ENCODE data around the gene MYMX. TPM values are rescaled to one million over a fixed set of nuclear protein-coding genes. Genes with fewer than 3 reads are reported as not detected.

The MYMX gene
- total and polyA plus RNA-seq, 4 donors: 0.22 TPM; not detected in 3

DNA sequence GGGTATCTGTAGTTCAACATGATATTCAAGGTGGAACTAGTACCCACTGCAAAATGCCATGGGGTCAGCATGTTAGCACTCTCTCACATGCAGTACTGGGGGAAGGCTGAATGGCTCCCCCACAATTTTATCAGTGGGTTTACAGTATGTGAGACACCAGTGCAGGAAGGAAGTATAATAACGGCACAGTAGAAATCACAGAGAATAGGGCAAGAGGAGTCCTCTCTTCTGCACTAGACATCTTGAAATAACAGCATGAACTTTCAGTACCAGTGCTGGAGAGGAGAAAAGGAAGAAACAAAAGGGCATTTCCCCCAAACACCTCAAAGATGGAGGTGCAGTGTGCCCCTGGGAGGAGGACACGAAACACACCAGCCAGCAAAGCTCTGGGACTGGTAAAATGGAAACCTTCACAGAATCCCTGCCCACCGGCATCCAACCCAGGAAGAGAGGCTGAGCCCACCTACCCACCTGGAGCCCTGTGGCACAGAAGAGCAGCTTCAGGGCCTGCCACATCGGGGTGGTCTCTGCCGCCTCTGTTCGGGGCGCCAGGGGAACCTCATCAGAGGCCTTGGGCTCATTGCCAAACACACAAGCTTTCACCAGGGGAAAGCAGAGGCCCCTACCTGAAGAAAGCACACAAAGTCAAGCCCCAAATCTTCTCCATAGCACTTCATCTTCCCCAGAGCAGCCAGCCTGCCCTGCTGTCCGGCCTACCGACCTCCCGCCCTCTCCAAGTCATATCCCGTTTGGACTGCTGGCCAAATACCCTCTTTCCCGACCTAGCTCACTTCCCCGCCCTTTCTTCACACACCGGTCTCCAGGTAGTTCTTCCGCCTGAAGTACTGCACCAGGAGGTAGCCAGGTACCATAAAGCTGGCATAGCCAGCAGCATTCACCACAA is 39.4 kb downstream of the MYMX start:
- Histone ChIP-seq H3K4me1 (ENCODE audit: control insufficient read depth, insufficient read depth, low read length) (peaks cover 39% of the 10 kb centered on the region), H3K9me3 (ENCODE audit: control insufficient read depth, insufficient read depth, low read length) (no peaks in the 10 kb centered on the region), H3K36me3 (ENCODE audit: control insufficient read depth, insufficient read depth, low read length) (peaks cover 70% of the 10 kb centered on the region), H3K27me3 (ENCODE audit: control insufficient read depth, insufficient read depth, low read length) (no peaks in the 10 kb centered on the region), H3K4me3 (ENCODE audit: low read depth, low read length) (peak overlapping the region; percentile 79), H3K27ac (ENCODE audit: low read depth, low read length) (peak overlapping the region; percentile 96)
- WGBS (ENCODE audit: insufficient coverage): 13% methylated on average over 14 of the region's 15 CpGs
- no peak for DNase-seq (ENCODE audit: low read depth in 4 of 6, low spot score in 6 of 6)

DNA sequence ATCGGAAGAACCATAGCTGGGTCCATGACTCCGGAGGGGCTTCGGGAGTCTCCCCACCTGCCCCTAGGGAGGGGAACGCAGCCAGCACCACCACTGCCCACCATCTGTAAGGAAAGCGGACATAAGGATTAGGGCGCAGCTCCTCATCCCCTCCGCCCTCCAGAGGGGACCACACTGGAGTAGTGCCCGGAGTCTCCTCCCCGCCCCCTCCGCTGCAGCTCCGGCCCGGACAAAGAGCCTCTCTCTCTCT is 40.0 kb downstream of the MYMX start:
- H3K9me3 ChIP-seq (ENCODE audit: control insufficient read depth, insufficient read depth, low read length): no peaks in the 10 kb centered on the region
- no peak for DNase-seq (ENCODE audit: low read depth in 4 of 6, low spot score in 6 of 6)
- H3K4me1 ChIP-seq (ENCODE audit: control insufficient read depth, insufficient read depth, low read length): peaks cover 39% of the 10 kb centered on the region
- peak overlapping the region; percentile 96 for H3K27ac ChIP-seq (ENCODE audit: low read depth, low read length)
- H3K4me3 ChIP-seq (ENCODE audit: low read depth, low read length): peak overlapping the region; percentile 79
- H3K27me3 ChIP-seq (ENCODE audit: control insufficient read depth, insufficient read depth, low read length): no peaks in the 10 kb centered on the region
- WGBS (ENCODE audit: insufficient coverage): 0% methylated on average over 12 of the region's 12 CpGs
- H3K36me3 ChIP-seq (ENCODE audit: control insufficient read depth, insufficient read depth, low read length): peaks cover 72% of the 10 kb centered on the region

DNA sequence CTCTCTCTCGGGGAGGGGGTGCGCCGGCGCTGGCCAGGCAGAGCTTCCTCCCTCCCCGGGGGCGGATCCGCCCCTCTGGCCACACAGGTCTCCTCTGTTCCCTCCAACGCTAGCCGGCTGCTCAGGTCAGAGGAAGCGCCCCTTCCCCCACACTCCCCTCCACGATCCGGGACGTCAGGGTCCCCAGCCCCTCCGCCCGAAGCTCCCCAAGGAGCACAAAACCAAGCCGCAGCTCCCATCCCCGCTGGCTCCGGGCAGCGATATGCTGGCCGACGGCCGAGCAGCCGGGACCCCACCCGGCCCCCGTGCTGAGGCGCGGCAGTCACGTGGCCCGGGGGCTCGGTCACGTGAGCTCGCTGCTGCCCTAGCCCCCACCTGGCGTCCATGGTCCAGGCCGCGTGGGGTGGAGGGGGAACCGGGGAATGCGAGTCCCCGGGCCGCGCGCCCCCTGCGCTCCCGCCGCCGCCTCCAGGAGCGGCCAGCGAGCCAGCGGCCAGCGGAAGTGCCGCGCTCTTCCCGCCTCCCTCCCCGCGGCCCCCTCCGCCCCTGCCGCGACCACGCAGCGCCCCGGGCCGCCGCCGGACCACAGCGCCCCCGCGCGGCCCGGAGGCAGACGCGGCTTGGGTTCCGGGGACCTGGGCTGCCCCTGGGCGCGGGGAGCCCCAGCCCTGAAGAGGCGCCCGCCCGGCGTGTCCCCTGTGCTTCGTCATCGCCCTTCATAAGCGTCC is 40.5 kb downstream of the MYMX start, which contains the start of gene SLC35B2:
Gene SLC35B2, minus strand, starts transcription at position 504 of the 728 bp plus-strand sequence. Its CDS starts 118 bp downstream, at position 386.
- Histone ChIP-seq H3K27ac (ENCODE audit: low read depth, low read length) (peak within 1 kb of the TSS; percentile 96), H3K27me3 (ENCODE audit: control insufficient read depth, insufficient read depth, low read length) (no peaks in the 10 kb centered on the region), H3K4me1 (ENCODE audit: control insufficient read depth, insufficient read depth, low read length) (peaks cover 40% of the 10 kb centered on the region), H3K4me3 (ENCODE audit: low read depth, low read length) (peak within 1 kb of the TSS; percentile 79), H3K9me3 (ENCODE audit: control insufficient read depth, insufficient read depth, low read length) (no peaks in the 10 kb centered on the region), H3K36me3 (ENCODE audit: control insufficient read depth, insufficient read depth, low read length) (peaks cover 68% of the 10 kb centered on the region)
- DNase-seq (ENCODE audit: low read depth in 4 of 6, low spot score in 6 of 6): peak in 5 of 6 donors; percentile 70 to 94 (median 77)
- WGBS (ENCODE audit: insufficient coverage): under 1% methylated on average over 80 of the region's 80 CpGs

DNA sequence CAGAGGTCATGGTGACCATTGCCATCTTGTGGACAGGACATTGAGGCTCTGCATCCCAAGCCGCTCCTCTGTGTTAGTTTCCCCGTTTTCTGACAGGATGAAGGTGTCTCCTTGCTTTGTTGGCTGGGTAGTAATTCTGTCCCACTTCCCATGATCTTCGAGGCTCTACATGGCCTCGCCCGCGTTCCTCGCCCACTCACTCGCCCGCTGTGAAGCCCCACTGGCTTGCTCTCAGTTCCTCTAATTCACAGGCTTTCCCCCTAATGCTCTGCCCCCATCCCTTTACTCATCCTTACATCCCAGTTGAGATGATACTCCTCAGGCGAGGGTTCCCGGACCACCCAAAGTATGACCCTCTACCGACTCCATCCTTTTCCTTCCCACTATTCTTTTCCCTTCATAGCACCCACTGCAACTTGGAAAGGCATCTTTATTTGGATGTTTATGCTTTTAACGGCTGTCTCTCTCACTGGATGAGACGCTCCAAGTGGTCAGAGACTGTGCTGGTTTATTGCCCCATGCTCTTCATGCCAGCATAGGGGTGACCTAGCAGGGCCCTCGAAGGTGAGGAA is 41.1 kb downstream of the MYMX start:
- 32% methylated on average over 12 of the region's 15 CpGs for WGBS (ENCODE audit: insufficient coverage)
- Histone ChIP-seq H3K4me1 (ENCODE audit: control insufficient read depth, insufficient read depth, low read length) (peaks cover 47% of the 10 kb centered on the region), H3K27ac (ENCODE audit: low read depth, low read length) (peak overlapping the region; percentile 87), H3K9me3 (ENCODE audit: control insufficient read depth, insufficient read depth, low read length) (no peaks in the 10 kb centered on the region), H3K27me3 (ENCODE audit: control insufficient read depth, insufficient read depth, low read length) (no peaks in the 10 kb centered on the region), H3K4me3 (ENCODE audit: low read depth, low read length) (peak overlapping the region; percentile 36), H3K36me3 (ENCODE audit: control insufficient read depth, insufficient read depth, low read length) (peaks cover 66% of the 10 kb centered on the region)
- DNase-seq (ENCODE audit: low read depth in 4 of 6, low spot score in 6 of 6): no peak

DNA sequence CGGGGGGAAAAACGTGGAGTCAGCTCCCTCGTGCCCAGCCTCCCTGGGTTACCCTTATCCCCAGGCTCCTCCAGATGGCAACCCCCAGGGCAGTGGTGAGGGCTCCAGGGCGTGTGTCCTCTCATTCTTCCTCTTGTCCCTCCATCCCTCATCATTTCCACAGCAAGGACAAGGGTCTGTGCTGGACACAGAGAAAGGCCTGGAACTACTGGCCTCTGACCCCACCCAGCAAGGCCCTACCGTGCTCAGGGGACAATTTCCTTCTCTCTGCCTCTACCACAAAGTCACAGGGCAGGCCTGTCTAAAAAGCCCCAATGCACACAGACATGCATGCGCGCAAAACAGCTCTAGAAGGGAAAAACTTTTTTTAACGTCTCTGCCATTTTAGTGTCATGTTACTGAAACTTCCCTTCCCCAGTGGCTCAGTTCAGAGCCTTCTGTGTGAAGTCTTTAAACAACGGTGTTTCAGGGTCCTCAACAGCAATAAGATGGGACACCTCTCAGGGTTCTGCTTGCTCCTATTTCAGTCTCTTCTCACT is 41.7 kb downstream of the MYMX start:
- H3K27ac ChIP-seq (ENCODE audit: low read depth, low read length): no peak overlapping the region
- no peak overlapping the region for H3K4me3 ChIP-seq (ENCODE audit: low read depth, low read length)

DNA sequence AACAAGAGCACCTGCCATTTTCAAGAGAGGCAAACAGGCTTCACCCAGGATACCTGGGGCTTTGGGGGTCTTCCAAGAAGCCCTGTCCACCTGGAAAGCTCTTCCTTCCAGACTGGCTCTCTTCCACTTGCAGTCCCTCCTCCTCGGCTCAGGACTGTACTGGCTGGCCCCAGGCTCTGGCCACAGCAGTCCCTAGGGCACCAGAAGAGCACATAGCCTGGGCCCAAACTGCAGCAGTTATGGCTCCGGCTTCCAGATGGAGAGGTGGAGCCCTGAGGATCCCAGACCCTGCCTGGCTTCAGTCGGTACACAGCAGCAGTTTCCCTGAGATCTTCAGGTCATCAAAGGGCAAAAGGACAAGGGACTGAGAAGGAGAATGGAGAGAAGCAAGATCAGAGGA is 42.2 kb downstream of the MYMX start:
- Histone ChIP-seq H3K27me3 (ENCODE audit: control insufficient read depth, insufficient read depth, low read length) (no peaks in the 10 kb centered on the region), H3K9me3 (ENCODE audit: control insufficient read depth, insufficient read depth, low read length) (no peaks in the 10 kb centered on the region), H3K27ac (ENCODE audit: low read depth, low read length) (no peak overlapping the region), H3K4me3 (ENCODE audit: low read depth, low read length) (no peak overlapping the region), H3K4me1 (ENCODE audit: control insufficient read depth, insufficient read depth, low read length) (peaks cover 58% of the 10 kb centered on the region), H3K36me3 (ENCODE audit: control insufficient read depth, insufficient read depth, low read length) (peaks cover 61% of the 10 kb centered on the region)
- 97% methylated on average over 3 of the region's 3 CpGs for WGBS (ENCODE audit: insufficient coverage)
- no peak for DNase-seq (ENCODE audit: low read depth in 4 of 6, low spot score in 6 of 6)

More for the DNA sequence above, 41.7 kb downstream of the MYMX start:
- DNase-seq (ENCODE audit: low read depth in 4 of 6, low spot score in 6 of 6): no peak
- peaks cover 52% of the 10 kb centered on the region for H3K4me1 ChIP-seq (ENCODE audit: control insufficient read depth, insufficient read depth, low read length)
- no peaks in the 10 kb centered on the region for H3K27me3 ChIP-seq (ENCODE audit: control insufficient read depth, insufficient read depth, low read length)
- 82% methylated on average over 7 of the region's 9 CpGs for WGBS (ENCODE audit: insufficient coverage)
- H3K9me3 ChIP-seq (ENCODE audit: control insufficient read depth, insufficient read depth, low read length): no peaks in the 10 kb centered on the region
- peaks cover 63% of the 10 kb centered on the region for H3K36me3 ChIP-seq (ENCODE audit: control insufficient read depth, insufficient read depth, low read length)

DNA sequence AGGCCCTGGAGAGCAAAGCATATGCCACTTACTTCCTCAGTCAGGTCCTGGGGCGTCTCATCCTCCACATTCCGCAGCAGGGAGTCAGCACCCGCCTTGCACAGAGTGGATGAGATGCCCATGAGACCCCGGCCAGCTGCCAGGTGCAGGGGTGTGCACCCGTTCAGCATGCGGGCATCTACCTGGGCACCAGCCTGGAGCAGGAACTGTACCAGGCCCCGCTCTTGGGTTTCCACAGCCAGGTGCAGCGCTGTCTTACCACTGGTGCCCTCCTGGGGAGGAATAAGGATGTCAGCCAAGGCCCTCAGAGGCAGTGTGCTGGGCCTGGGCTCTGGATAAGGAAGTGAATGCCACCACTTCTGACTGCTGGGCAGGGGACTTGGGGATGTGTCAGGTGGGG is 43.3 kb downstream of the MYMX start:
- DNase-seq (ENCODE audit: low read depth in 4 of 6, low spot score in 6 of 6): no peak
- Histone ChIP-seq H3K36me3 (ENCODE audit: control insufficient read depth, insufficient read depth, low read length) (peaks cover 50% of the 10 kb centered on the region), H3K27me3 (ENCODE audit: control insufficient read depth, insufficient read depth, low read length) (no peaks in the 10 kb centered on the region), H3K4me3 (ENCODE audit: low read depth, low read length) (no peak overlapping the region), H3K4me1 (ENCODE audit: control insufficient read depth, insufficient read depth, low read length) (peaks cover 58% of the 10 kb centered on the region), H3K27ac (ENCODE audit: low read depth, low read length) (no peak overlapping the region), H3K9me3 (ENCODE audit: control insufficient read depth, insufficient read depth, low read length) (no peaks in the 10 kb centered on the region)
- 95% methylated on average over 8 of the region's 8 CpGs for WGBS (ENCODE audit: insufficient coverage)

DNA sequence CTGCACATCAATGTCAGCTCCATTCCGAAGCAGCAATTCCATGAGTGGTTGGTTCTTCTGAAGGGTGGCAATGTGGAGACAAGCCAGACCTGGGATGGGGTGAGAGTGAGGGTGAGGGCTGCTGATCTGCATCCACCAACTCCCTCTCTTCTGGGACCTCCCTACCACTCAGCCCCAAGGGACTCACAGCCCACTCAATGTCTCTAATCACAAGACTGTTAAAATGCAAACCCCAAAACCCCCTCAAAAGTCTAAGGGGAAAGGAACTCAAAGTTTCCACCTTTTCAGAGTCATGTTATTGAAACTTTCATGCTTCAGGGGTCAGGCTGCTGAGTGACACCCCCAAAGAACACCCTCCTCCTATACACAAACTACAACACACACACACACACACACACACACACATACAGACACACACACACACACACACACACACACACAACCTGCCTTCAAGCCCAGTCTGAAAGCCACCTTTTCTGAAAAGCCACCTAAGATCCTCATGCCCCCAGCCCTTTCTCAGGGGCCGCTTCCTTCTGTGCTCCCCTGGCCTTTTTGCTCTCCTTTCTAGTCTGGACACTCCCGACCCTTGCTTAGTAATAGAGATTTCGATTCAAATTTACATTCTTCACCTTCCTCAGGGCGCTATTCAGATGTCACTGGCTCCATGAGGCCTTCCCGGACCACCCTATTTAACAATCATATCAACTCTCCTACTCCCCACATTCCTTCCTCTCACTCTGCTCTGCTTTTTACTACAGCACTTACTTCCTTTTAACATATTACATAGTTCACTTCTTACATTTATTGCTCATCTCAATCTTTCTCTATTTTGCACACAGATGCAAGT is 43.9 kb downstream of the MYMX start:
- peaks cover 54% of the 10 kb centered on the region for H3K4me1 ChIP-seq (ENCODE audit: control insufficient read depth, insufficient read depth, low read length)
- no peak for DNase-seq (ENCODE audit: low read depth in 4 of 6, low spot score in 6 of 6)

DNA sequence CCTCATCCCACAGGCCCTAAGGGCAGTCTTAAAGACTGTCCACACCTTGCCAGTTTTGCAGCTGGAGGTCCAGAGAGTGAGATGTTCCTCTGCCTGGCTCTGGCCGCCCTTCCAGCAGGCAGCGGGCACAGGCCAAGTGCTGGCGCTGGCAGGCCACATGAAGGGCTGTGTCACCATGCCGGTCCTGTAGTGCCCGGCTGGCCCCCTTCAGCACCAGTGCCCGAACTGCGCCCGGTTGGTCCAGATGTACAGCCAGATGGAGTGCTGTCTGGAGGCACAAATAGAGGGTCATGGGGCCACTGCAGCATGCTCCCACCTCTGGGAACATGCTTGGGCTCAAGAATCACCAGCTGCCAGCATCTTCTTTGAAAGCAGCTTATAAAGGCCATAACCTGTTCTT is 44.9 kb downstream of the MYMX start:
- Histone ChIP-seq H3K4me1 (ENCODE audit: control insufficient read depth, insufficient read depth, low read length) (peaks cover 48% of the 10 kb centered on the region), H3K4me3 (ENCODE audit: low read depth, low read length) (no peak overlapping the region), H3K27ac (ENCODE audit: low read depth, low read length) (no peak overlapping the region), H3K27me3 (ENCODE audit: control insufficient read depth, insufficient read depth, low read length) (no peaks in the 10 kb centered on the region), H3K9me3 (ENCODE audit: control insufficient read depth, insufficient read depth, low read length) (no peaks in the 10 kb centered on the region), H3K36me3 (ENCODE audit: control insufficient read depth, insufficient read depth, low read length) (peaks cover 37% of the 10 kb centered on the region)
- WGBS (ENCODE audit: insufficient coverage): 94% methylated on average over 8 of the region's 8 CpGs
- no peak for DNase-seq (ENCODE audit: low read depth in 4 of 6, low spot score in 6 of 6)

More for the DNA sequence above, 43.9 kb downstream of the MYMX start:
- H3K27me3 ChIP-seq (ENCODE audit: control insufficient read depth, insufficient read depth, low read length): no peaks in the 10 kb centered on the region
- no peak overlapping the region for H3K27ac ChIP-seq (ENCODE audit: low read depth, low read length)
- H3K9me3 ChIP-seq (ENCODE audit: control insufficient read depth, insufficient read depth, low read length): no peaks in the 10 kb centered on the region
- H3K36me3 ChIP-seq (ENCODE audit: control insufficient read depth, insufficient read depth, low read length): peaks cover 43% of the 10 kb centered on the region
- H3K4me3 ChIP-seq (ENCODE audit: low read depth, low read length): no peak overlapping the region
- 100% methylated on average over 4 of the region's 6 CpGs for WGBS (ENCODE audit: insufficient coverage)
